GM12892 (cell line): ENCODE measurements around the gene ZNF683.

Experiments used
- POLR2A ChIP-seq: IDR thresholded peaks from 2 replicates; pipeline ENCODE4 v1.6.1; 2011; ENCODE audit warnings: low read depth, low read length, control low read depth
- POLR2AphosphoS5 ChIP-seq: IDR thresholded peaks from 2 replicates; pipeline ENCODE4 v1.6.1; 2011; ENCODE audit warnings: low read depth, low read length, control low read depth

GRCh38 chr1:26349877-26350244, 22.7 kb downstream of the ZNF683 start:
- TF ChIP-seq POLR2AphosphoS5 (no peak), POLR2A (no peak)
